Superior temporal gyrus (tissue), 1 donor: ENCODE measurements around the gene MACROD1.
"Not testable (repeated sequence)": the region's sequence is repeated elsewhere in the genome, so short reads cannot be mapped to it uniquely, and the experiment has no call there.

Experiments used
- DNase-seq: peaks from one replicate; pipeline ENCODE4 v3.0.0-alpha.2; 2016; ENCODE audit errors: extremely low spot score

The MACROD1 gene

GRCh38 chr11:63999349-64000025 is 166.4 kb downstream of the MACROD1 start:
- no peak for DNase-seq

GRCh38 chr11:63998558-63999348 is 167.2 kb downstream of the MACROD1 start:
- no peak for DNase-seq

GRCh38 chr11:63997801-63998337 is 168.0 kb downstream of the MACROD1 start:
- no peak for DNase-seq

GRCh38 chr11:63997104-63997700 is 168.7 kb downstream of the MACROD1 start:
- no peak for DNase-seq

- DNase-seq: no peak
Measured at GRCh38 chr11:63996512-63996911, 169.4 kb downstream of the MACROD1 start.

GRCh38 chr11:63993993-63994392 is 171.9 kb downstream of the MACROD1 start:
- no peak for DNase-seq

- DNase-seq: no peak
Measured at GRCh38 chr11:63993100-63993499, 172.8 kb downstream of the MACROD1 start.

GRCh38 chr11:63991558-63991957 is 174.4 kb downstream of the MACROD1 start:
- DNase-seq: no peak

GRCh38 chr11:63986932-63987513 is 178.9 kb downstream of the MACROD1 start:
- DNase-seq: no peak

- DNase-seq: peak; percentile 91
Measured at GRCh38 chr11:63986156-63986931, 179.6 kb downstream of the MACROD1 start, which contains the start of gene OTUB1. Gene OTUB1 (plus strand): TSS chr11:63986438. CDS start chr11:63986457, 19 bp downstream.

GRCh38 chr11:63985812-63986155 is 180.1 kb downstream of the MACROD1 start:
- DNase-seq: no peak

- DNase-seq: no peak
Measured at GRCh38 chr11:63979426-63979825, 186.5 kb downstream of the MACROD1 start.

GRCh38 chr11:63978551-63979239 is 187.2 kb downstream of the MACROD1 start:
- DNase-seq: no peak

GRCh38 chr11:63974259-63975143 is 191.4 kb downstream of the MACROD1 start, which contains the start of gene COX8A:
Gene COX8A (plus strand): TSS chr11:63974620. CDS start chr11:63974681, 61 bp downstream.
- DNase-seq: peak; percentile 100

GRCh38 chr11:63973912-63974258 is 192.0 kb downstream of the MACROD1 start:
- not testable (repeated sequence) for DNase-seq

GRCh38 chr11:63970902-63971301 is 195.0 kb downstream of the MACROD1 start:
- DNase-seq: no peak

- DNase-seq: no peak
Measured at GRCh38 chr11:63969461-63969860, 196.5 kb downstream of the MACROD1 start.

- no peak for DNase-seq
Measured at GRCh38 chr11:63966444-63966843, 199.5 kb downstream of the MACROD1 start.

- not testable (repeated sequence) for DNase-seq
Measured at GRCh38 chr11:63963895-63964294, 202.0 kb downstream of the MACROD1 start.
